Glomerular visceral epithelial cell (primary cell): Measurements from ENCODE around the gene HNRNPM.
"Not testable (repeated sequence)": the region's sequence is repeated elsewhere in the genome, so short reads cannot be mapped to it uniquely, and the experiment has no call there.

ENCODE experiments used
- DNase-seq: peaks from one replicate; pipeline ENCODE4 v3.0.0-alpha.2; 2016; ENCODE audit errors: extremely low spot score

The HNRNPM gene

GRCh38 chr19:8513036-8513686, 68.4 kb downstream of the HNRNPM start:
- DNase-seq, result no peak

GRCh38 chr19:8513687-8514504, 69.1 kb downstream of the HNRNPM start, which contains the start of gene ZNF414:
TSS of gene ZNF414 (minus strand) at chr19:8514167. CDS start at chr19:8514046, 121 bp downstream.
- peak; percentile 97 for DNase-seq

- DNase-seq, result not testable (repeated sequence)
Observed at GRCh38 chr19:8514505-8515009, 69.8 kb downstream of the HNRNPM start.

- no peak for DNase-seq
Observed at GRCh38 chr19:8515317-8515716, 70.5 kb downstream of the HNRNPM start.

GRCh38 chr19:8517551-8518442, 73.0 kb downstream of the HNRNPM start:
- no peak for DNase-seq

- DNase-seq, result no peak
Observed at GRCh38 chr19:8518536-8518935, 73.8 kb downstream of the HNRNPM start.

GRCh38 chr19:8519388-8519787, 74.6 kb downstream of the HNRNPM start:
- DNase-seq, result no peak

- no peak for DNase-seq
Observed at GRCh38 chr19:8525401-8525684, 80.6 kb downstream of the HNRNPM start.

GRCh38 chr19:8526345-8527091, 81.7 kb downstream of the HNRNPM start:
- DNase-seq, result peak; percentile 84

GRCh38 chr19:8528500-8528899, 83.7 kb downstream of the HNRNPM start:
- DNase-seq, result no peak

- DNase-seq, result no peak
Observed at GRCh38 chr19:8529369-8530006, 84.7 kb downstream of the HNRNPM start.

- no peak for DNase-seq
Observed at GRCh38 chr19:8530061-8530679, 85.4 kb downstream of the HNRNPM start.

GRCh38 chr19:8531470-8531869, 86.7 kb downstream of the HNRNPM start:
- no peak for DNase-seq

GRCh38 chr19:8532225-8532624, 87.5 kb downstream of the HNRNPM start:
- no peak for DNase-seq

- DNase-seq, result no peak
Observed at GRCh38 chr19:8536282-8536681, 91.5 kb downstream of the HNRNPM start.

- DNase-seq, result no peak
Observed at GRCh38 chr19:8537099-8537498, 92.3 kb downstream of the HNRNPM start.
